Measurements from ENCODE around the gene LILRB1. TPM values are rescaled to one million over a fixed set of nuclear protein-coding genes. Genes with fewer than 3 reads are reported as not detected.

LILRB1 gene
- total RNA-seq, 1 experiment from 2014 or later = not detected

DNA sequence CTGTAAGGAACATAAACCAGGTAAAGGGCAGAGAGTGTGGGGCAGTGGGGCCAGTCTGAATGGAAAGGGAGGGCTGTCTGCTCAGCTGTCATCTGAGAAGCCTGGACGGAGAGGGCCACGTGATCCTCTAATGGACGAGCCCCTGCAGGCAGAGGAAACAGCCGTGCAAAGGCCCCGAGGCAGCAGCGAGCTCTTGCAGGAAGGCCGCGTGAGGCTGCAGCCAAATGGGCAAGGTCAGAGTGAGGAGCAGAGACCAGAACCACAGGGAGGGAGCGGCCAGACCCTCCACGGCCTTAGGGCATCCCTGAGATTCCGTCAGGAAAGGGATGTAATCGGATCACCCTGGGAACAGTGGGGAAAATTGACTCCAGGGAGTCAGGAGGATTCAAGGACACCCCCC lies 36.9 kb downstream of the LILRB1 start:
- no peaks in the 10 kb centered on the region for H3K9me2 ChIP-seq (replicated peaks; ENCODE audit: low read length)
- no peaks in the 10 kb centered on the region for H3K9me3 ChIP-seq (ENCODE audit: low read length)
- no peaks in the 10 kb centered on the region for H4K20me1 ChIP-seq (ENCODE audit: low read length)
- no TSS peak for BruUV-seq (replicated peaks)
- ChIA-PET POLR2A (ENCODE audit: unreplicated experiment) (no interaction called here), CTCF (no interaction called here)
- H3K27ac ChIP-seq (ENCODE audit: low read length) = no peak overlapping the region
- no peak for ATAC-seq
- H3K36me3 ChIP-seq (ENCODE audit: low read depth, low read length) = no peaks in the 10 kb centered on the region
- TF ChIP-seq, protein P1, sequence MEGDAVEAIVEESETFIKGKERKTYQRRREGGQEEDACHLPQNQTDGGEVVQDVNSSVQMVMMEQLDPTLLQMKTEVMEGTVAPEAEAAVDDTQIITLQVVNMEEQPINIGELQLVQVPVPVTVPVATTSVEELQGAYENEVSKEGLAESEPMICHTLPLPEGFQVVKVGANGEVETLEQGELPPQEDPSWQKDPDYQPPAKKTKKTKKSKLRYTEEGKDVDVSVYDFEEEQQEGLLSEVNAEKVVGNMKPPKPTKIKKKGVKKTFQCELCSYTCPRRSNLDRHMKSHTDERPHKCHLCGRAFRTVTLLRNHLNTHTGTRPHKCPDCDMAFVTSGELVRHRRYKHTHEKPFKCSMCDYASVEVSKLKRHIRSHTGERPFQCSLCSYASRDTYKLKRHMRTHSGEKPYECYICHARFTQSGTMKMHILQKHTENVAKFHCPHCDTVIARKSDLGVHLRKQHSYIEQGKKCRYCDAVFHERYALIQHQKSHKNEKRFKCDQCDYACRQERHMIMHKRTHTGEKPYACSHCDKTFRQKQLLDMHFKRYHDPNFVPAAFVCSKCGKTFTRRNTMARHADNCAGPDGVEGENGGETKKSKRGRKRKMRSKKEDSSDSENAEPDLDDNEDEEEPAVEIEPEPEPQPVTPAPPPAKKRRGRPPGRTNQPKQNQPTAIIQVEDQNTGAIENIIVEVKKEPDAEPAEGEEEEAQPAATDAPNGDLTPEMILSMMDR (conservative IDR thresholded peaks at IDR 0.05; ENCODE audit: low read depth, low read length) = no peak
- TF ChIP-seq EZH2 (IDR thresholded peaks at IDR 0.05; ENCODE audit: low read length, unreplicated experiment) (no peak), EZH2phosphoT487 (IDR thresholded peaks at IDR 0.05; ENCODE audit: borderline replicate concordance, low read length) (no peak)
- no peaks in the 10 kb centered on the region for H3F3A ChIP-seq (ENCODE audit: low read length, unreplicated experiment)
- H3K27me3 ChIP-seq (ENCODE audit: low read length) = peaks cover 80% of the 10 kb centered on the region
- H3K79me2 ChIP-seq (ENCODE audit: low read length) = no peaks in the 10 kb centered on the region
- intact Hi-C loops (cut with micrococcal nuclease) = no loop called here
- no peak overlapping the region for H3K9ac ChIP-seq (ENCODE audit: low read length)
- no peaks in the 10 kb centered on the region for H3K4me1 ChIP-seq (ENCODE audit: insufficient read depth, low read length)
- no peak overlapping the region for H2AFZ ChIP-seq (ENCODE audit: low read length)
- H3K4me3 ChIP-seq (ENCODE audit: low read length) = no peak overlapping the region
- no peak overlapping the region for H3K4me2 ChIP-seq (ENCODE audit: low read length)
- DNase-seq = no peak

DNA sequence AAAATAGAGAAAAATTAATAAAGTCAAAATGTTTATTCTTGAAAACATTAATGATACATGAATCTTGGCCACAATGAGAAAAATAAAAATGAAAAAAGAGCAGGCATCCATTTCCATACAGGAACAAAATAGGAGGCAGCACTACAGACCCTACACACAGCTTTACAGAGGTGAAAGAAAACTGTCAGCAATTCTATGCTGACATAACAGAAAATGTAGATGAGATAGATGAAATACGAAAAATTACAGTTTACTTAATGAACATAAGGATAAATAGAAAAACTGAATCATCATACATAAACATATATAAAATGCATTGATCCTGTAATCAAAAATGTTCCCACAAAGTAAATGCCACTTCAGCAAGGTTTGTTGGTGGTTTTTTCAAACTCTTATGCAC lies 38.1 kb downstream of the LILRB1 start:
- no peak for TF ChIP-seq EZH2phosphoT487 (IDR thresholded peaks at IDR 0.05; ENCODE audit: borderline replicate concordance, low read length)
- TF ChIP-seq, protein P1 (conservative IDR thresholded peaks at IDR 0.05; ENCODE audit: low read depth, low read length) = no peak
- TF ChIP-seq EZH2 (IDR thresholded peaks at IDR 0.05; ENCODE audit: low read length, unreplicated experiment) = no peak

DNA sequence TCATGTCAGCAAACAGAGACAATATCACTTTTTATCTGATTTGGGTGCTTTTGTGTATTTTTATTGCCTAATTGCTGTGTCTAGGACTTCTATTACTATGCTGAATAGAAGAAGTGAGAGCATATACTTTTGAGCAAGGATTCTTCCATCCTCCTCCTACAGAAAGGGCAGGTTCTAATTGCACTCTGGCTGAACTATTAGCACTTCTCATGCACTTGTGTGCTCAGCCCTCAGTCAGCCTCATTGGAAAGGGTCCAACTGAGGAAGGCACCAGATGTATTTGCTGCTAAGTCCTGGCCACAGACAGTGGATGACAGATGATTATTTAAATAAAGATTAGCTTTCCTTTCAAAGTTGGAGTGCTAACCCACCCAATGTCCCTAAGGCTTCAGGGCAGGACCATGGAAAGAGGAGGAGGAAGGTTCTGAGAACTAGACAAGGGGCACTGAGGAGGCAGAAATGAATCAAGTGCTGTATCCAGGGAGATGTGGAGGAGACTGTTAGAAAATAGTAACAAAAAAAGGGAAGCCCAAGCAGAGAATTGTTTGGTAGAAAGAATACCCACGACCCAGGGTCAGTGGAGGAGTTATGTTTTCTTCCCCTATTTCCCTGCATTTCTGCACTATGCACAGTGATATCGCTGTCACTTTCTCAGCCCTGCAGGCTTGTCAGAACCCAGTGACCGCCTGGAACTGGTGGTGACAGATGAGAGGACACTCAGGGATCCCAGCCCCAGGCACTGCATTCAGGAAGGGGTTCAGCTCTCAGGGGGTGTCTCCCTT lies 40.5 kb downstream of the LILRB1 start:
- H3K27ac ChIP-seq (ENCODE audit: low read length) = no peak overlapping the region
- CTCF ChIA-PET = no interaction called here
- no TSS peak for BruUV-seq (replicated peaks)

More for the DNA sequence above, 38.1 kb downstream of the LILRB1 start:
- no peaks in the 10 kb centered on the region for H3K4me1 ChIP-seq (ENCODE audit: insufficient read depth, low read length)
- H2AFZ ChIP-seq (ENCODE audit: low read length) = no peak overlapping the region
- POLR2A ChIA-PET (ENCODE audit: unreplicated experiment) = no interaction called here
- no peak overlapping the region for H3K9ac ChIP-seq (ENCODE audit: low read length)
- H3K9me2 ChIP-seq (replicated peaks; ENCODE audit: low read length) = no peaks in the 10 kb centered on the region
- peaks cover 80% of the 10 kb centered on the region for H3K27me3 ChIP-seq (ENCODE audit: low read length)
- no peaks in the 10 kb centered on the region for H3K9me3 ChIP-seq (ENCODE audit: low read length)
- H3K4me3 ChIP-seq (ENCODE audit: low read length) = no peak overlapping the region
- ATAC-seq (no peak), DNase-seq (no peak)
- H3K79me2 ChIP-seq (ENCODE audit: low read length) = no peaks in the 10 kb centered on the region
- no peaks in the 10 kb centered on the region for H3F3A ChIP-seq (ENCODE audit: low read length, unreplicated experiment)
- no peaks in the 10 kb centered on the region for H4K20me1 ChIP-seq (ENCODE audit: low read length)
- H3K4me2 ChIP-seq (ENCODE audit: low read length) = no peak overlapping the region
- intact Hi-C loops (cut with micrococcal nuclease) = no loop called here
- no peaks in the 10 kb centered on the region for H3K36me3 ChIP-seq (ENCODE audit: low read depth, low read length)
- no peak overlapping the region for H3K27ac ChIP-seq (ENCODE audit: low read length)
- CTCF ChIA-PET = no interaction called here
- BruUV-seq (replicated peaks) = no TSS peak

More for the DNA sequence above, 40.5 kb downstream of the LILRB1 start:
- no peak overlapping the region for H2AFZ ChIP-seq (ENCODE audit: low read length)
- no peaks in the 10 kb centered on the region for H3K4me1 ChIP-seq (ENCODE audit: insufficient read depth, low read length)
- intact Hi-C loops (cut with micrococcal nuclease) = no loop called here
- TF ChIP-seq, protein P1 (conservative IDR thresholded peaks at IDR 0.05; ENCODE audit: low read depth, low read length) = no peak
- H3K9ac ChIP-seq (ENCODE audit: low read length) = no peak overlapping the region
- H3K4me2 ChIP-seq (ENCODE audit: low read length) = no peak overlapping the region
- POLR2A ChIA-PET (ENCODE audit: unreplicated experiment) = no interaction called here
- no peaks in the 10 kb centered on the region for H3K9me3 ChIP-seq (ENCODE audit: low read length)
- H4K20me1 ChIP-seq (ENCODE audit: low read length) = no peaks in the 10 kb centered on the region
- no peaks in the 10 kb centered on the region for H3F3A ChIP-seq (ENCODE audit: low read length, unreplicated experiment)
- no peaks in the 10 kb centered on the region for H3K79me2 ChIP-seq (ENCODE audit: low read length)
- DNase-seq (no peak), ATAC-seq (no peak)
- H3K27me3 ChIP-seq (ENCODE audit: low read length) = peaks cover 61% of the 10 kb centered on the region
- H3K9me2 ChIP-seq (replicated peaks; ENCODE audit: low read length) = no peaks in the 10 kb centered on the region
- no peak overlapping the region for H3K4me3 ChIP-seq (ENCODE audit: low read length)
- no peaks in the 10 kb centered on the region for H3K36me3 ChIP-seq (ENCODE audit: low read depth, low read length)
